H9 (cell line): Measurements from ENCODE around the gene CDH23. TPM values are rescaled to one million over a fixed set of nuclear protein-coding genes. Genes with fewer than 3 reads are reported as not detected.

Source experiments
- DNase-seq: peaks from one replicate; pipeline ENCODE4 v3.0.0-alpha.2; 2017
- H2AFZ ChIP-seq: one replicate; pipeline ENCODE4 v1.6.1; 2013; ENCODE audit warnings: mild to moderate bottlenecking, low read length, control low read depth, moderate library complexity
- H2AK5ac ChIP-seq: 2 replicates; pipeline ENCODE4 v1.6.1; 2013; ENCODE audit warnings: low read length, control low read depth, mixed read lengths; ENCODE audit not compliant: insufficient read length
- H2BK120ac ChIP-seq: one replicate; pipeline ENCODE4 v1.6.1; 2013; ENCODE audit warnings: low read depth, mild to moderate bottlenecking, low read length, control low read depth, inconsistent platforms; ENCODE audit not compliant: poor library complexity, severe bottlenecking
- H2BK12ac ChIP-seq: 2 replicates; pipeline ENCODE4 v1.6.1; 2013; ENCODE audit warnings: low read length, control low read depth, mixed read lengths, low read depth; ENCODE audit not compliant: insufficient read length
- H2BK15ac ChIP-seq: 2 replicates; pipeline ENCODE4 v1.6.1; 2013; ENCODE audit warnings: low read depth, low read length, control low read depth
- H2BK20ac ChIP-seq: one replicate; pipeline ENCODE4 v1.6.1; 2013; ENCODE audit warnings: low read depth, mild to moderate bottlenecking, low read length, control low read depth, inconsistent platforms; ENCODE audit not compliant: poor library complexity, severe bottlenecking
- H2BK5ac ChIP-seq: 2 replicates; pipeline ENCODE4 v1.6.1; 2013; ENCODE audit warnings: low read length, control low read depth, mixed read lengths; ENCODE audit not compliant: insufficient read length
- H3K14ac ChIP-seq: 2 replicates; pipeline ENCODE4 v1.6.1; 2013; ENCODE audit warnings: low read length, control low read depth; ENCODE audit not compliant: insufficient read depth
- H3K18ac ChIP-seq: 2 replicates; pipeline ENCODE4 v1.6.1; 2013; ENCODE audit warnings: low read depth, mild to moderate bottlenecking, mixed read lengths, low read length, control low read depth; ENCODE audit not compliant: insufficient read length
- H3K23ac ChIP-seq: 2 replicates; pipeline ENCODE4 v1.6.1; 2013; ENCODE audit warnings: low read length, control low read depth, mixed read lengths, low read depth; ENCODE audit not compliant: insufficient read length
- H3K23me2 ChIP-seq: 2 replicates; pipeline ENCODE4 v1.6.1; 2013; ENCODE audit warnings: low read depth, mild to moderate bottlenecking, mixed read lengths, low read length, control low read depth; ENCODE audit not compliant: insufficient read length, poor library complexity, severe bottlenecking
- H3K27ac ChIP-seq: 2 replicates; pipeline ENCODE4 v1.5.1; 2013; ENCODE audit warnings: low read length, control low read depth, mixed read lengths, low read depth; ENCODE audit not compliant: insufficient read length
- H3K27me3 ChIP-seq: 2 replicates; pipeline ENCODE4 v1.6.1; 2013; ENCODE audit warnings: low read length, control low read depth, inconsistent platforms; ENCODE audit not compliant: insufficient read depth
- H3K4ac ChIP-seq: 2 replicates; pipeline ENCODE4 v1.6.1; 2013; ENCODE audit warnings: low read depth, mild to moderate bottlenecking, control low read depth, inconsistent platforms, low read length, moderate library complexity
- H3K4me1 ChIP-seq: 2 replicates; pipeline ENCODE4 v1.6.1; 2013; ENCODE audit warnings: low read length, control low read depth, inconsistent platforms; ENCODE audit not compliant: insufficient read depth
- H3K4me2 ChIP-seq: 2 replicates; pipeline ENCODE4 v1.6.1; 2013; ENCODE audit warnings: low read length, control low read depth, mixed read lengths; ENCODE audit not compliant: insufficient read length, insufficient read depth
- H3K56ac ChIP-seq: 2 replicates; pipeline ENCODE4 v1.6.1; 2013; ENCODE audit warnings: low read depth, mild to moderate bottlenecking, mixed read lengths, low read length, control low read depth; ENCODE audit not compliant: insufficient read length
- H3K79me1 ChIP-seq: 2 replicates; pipeline ENCODE4 v1.6.1; 2013; ENCODE audit warnings: low read depth, mild to moderate bottlenecking, moderate library complexity, low read length, control low read depth, inconsistent platforms; ENCODE audit not compliant: insufficient read depth, poor library complexity, severe bottlenecking
- H3K79me2 ChIP-seq: 2 replicates; pipeline ENCODE4 v1.6.1; 2013; ENCODE audit warnings: low read length, control low read depth, inconsistent platforms; ENCODE audit not compliant: insufficient read depth
- H3K9ac ChIP-seq: 2 replicates; pipeline ENCODE4 v1.6.1; 2013; ENCODE audit warnings: low read length, control low read depth, mixed read lengths; ENCODE audit not compliant: insufficient read length; ENCODE audit errors: extremely low read depth
- H3K9me3 ChIP-seq: one replicate; pipeline ENCODE4 v1.6.1; 2013; ENCODE audit warnings: low read depth, low read length, inconsistent platforms; ENCODE audit not compliant: control insufficient read depth
- H3T11ph ChIP-seq: one replicate; pipeline ENCODE4 v1.6.1; 2013; ENCODE audit warnings: mild to moderate bottlenecking, low read length, control low read depth, inconsistent platforms
- H4K20me1 ChIP-seq: one replicate; pipeline ENCODE4 v1.6.1; 2013; ENCODE audit not compliant: control insufficient read depth, insufficient read length, insufficient read depth
- H4K5ac ChIP-seq: 2 replicates; pipeline ENCODE4 v1.6.1; 2013; ENCODE audit warnings: low read depth, mild to moderate bottlenecking, mixed read lengths, low read length, control low read depth; ENCODE audit not compliant: insufficient read length
- H4K8ac ChIP-seq: replicated peaks from 2 replicates; pipeline ENCODE4 v1.6.1; 2013; ENCODE audit warnings: low read length, control low read depth, mixed read lengths, low read depth; ENCODE audit not compliant: insufficient read length
- H4K91ac ChIP-seq: 2 replicates; pipeline ENCODE4 v1.6.1; 2013; ENCODE audit warnings: low read depth, mild to moderate bottlenecking, moderate library complexity, mixed read lengths, low read length, control low read depth; ENCODE audit not compliant: insufficient read length
- H3K27ac Mint-ChIP-seq, 3 experiments: 2 replicates in 2 of 3; 3 replicates in 1 of 3; pipeline ENCODE4 v1.8.0; 2020 to 2021; ENCODE audit warnings: mixed read lengths in 3 of 3, mild to moderate bottlenecking in 1 of 3, moderate library complexity in 1 of 3
- H3K27me3 Mint-ChIP-seq: 2 replicates; pipeline ENCODE4 v1.8.0; 2021; ENCODE audit warnings: low read depth, mild to moderate bottlenecking, moderate library complexity, mixed read lengths
- H3K36me3 Mint-ChIP-seq, 3 experiments: 2 replicates in 2 of 3; 3 replicates in 1 of 3; pipeline ENCODE4 v1.8.0; 2020 to 2021; ENCODE audit warnings: low read depth in 3 of 3, mixed read lengths in 3 of 3; ENCODE audit not compliant: insufficient read depth in 1 of 3
- H3K4me1 Mint-ChIP-seq, 2 experiments: 2 replicates each; pipeline ENCODE4 v1.8.0; 2020; ENCODE audit warnings: mixed read lengths in 2 of 2
- H3K4me3 Mint-ChIP-seq, 2 experiments: 2 replicates in 1 of 2; 3 replicates in 1 of 2; pipeline ENCODE4 v1.8.0; 2020 to 2021; ENCODE audit warnings: mild to moderate bottlenecking in 2 of 2, mixed read lengths in 2 of 2, moderate library complexity in 1 of 2
- H3K9me3 Mint-ChIP-seq, 2 experiments: 2 replicates in 1 of 2; 3 replicates in 1 of 2; pipeline ENCODE4 v1.8.0; 2020; ENCODE audit warnings: mild to moderate bottlenecking in 2 of 2, mixed read lengths in 2 of 2, moderate library complexity in 1 of 2
- CTCF ChIP-seq: fragments of 200-600 bp; sonication (generic); conservative IDR thresholded peaks from 3 replicates; pipeline ENCODE4 v1.8.0; 2021; ENCODE audit warnings: antibody characterized with exemption, mild to moderate bottlenecking
- WGBS: extraction: QIAGEN DNeasy Blood & Tissue Kit; methylation state at CpG from one replicate; pipeline ENCODE4 v1.1.7; 2013; ENCODE audit warnings: missing lambda C conversion rate, low lambda C conversion rate, mixed read lengths; ENCODE audit not compliant: insufficient read length; ENCODE audit errors: extremely low coverage; 5-methylcytosine and 5-hydroxymethylcytosine counted together
- total RNA-seq: library from RNA; stranded (reverse); gene quantifications from 2 replicates; pipeline ENCODE4 v1.2.1, GENCODE V29; 2021

CDH23 gene
- total RNA-seq, 1 experiment from 2014 or later: 2.1 TPM

DNA sequence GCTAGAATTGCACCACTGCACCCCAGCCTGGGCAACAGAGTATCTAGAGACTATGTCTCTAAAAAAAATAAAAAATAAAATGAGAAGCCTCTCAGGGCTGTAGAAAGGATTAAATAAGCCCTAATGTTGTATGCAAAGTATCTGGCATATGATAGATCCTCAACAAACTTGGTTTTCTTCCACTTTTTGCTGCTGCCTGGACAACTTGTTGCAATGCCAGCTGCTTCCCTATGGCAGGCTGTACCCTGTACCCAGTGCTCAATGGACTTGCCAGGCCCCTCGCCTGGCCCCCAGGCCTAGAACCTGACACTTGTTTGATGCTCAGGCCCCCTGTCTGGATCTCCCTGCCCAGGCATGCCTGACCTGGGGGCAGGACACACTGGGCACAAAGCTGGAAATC is 28.5 kb upstream of the CDH23 start:
- Histone ChIP-seq H3K4ac (no peak overlapping the region), H4K91ac (no peak overlapping the region)

More for the DNA sequence above, 28.5 kb upstream of the CDH23 start:
- Mint-ChIP-seq H3K4me3 (no peak overlapping the region), H3K36me3 (peaks cover 0 to 2% (median 0%) of the 10 kb centered on the region in 3 experiments; a peak in 1 of 7 replicates), H3K27ac (no peak overlapping the region), H3K9me3 (no peaks in the 10 kb centered on the region), H3K4me1 (peaks cover 6 to 11% of the 10 kb centered on the region in 2 experiments), H3K27me3 (peaks cover 2% of the 10 kb centered on the region; the same call in 1 of the 2 replicates)
- Histone ChIP-seq H4K5ac (no peak overlapping the region), H3K14ac (no peak overlapping the region), H2AFZ (no peak overlapping the region), H2BK5ac (no peak overlapping the region), H3K18ac (no peak overlapping the region), H3K9me3 (no peaks in the 10 kb centered on the region), H4K20me1 (no peaks in the 10 kb centered on the region), H2BK12ac (no peak overlapping the region), H3K56ac (no peak overlapping the region), H3K9ac (no peak overlapping the region), H3K23me2 (no peaks in the 10 kb centered on the region), H3K27me3 (no peaks in the 10 kb centered on the region), H2AK5ac (no peak overlapping the region), H2BK120ac (no peak overlapping the region), H3K27ac (no peak overlapping the region), H3K4me1 (no peaks in the 10 kb centered on the region), H2BK20ac (no peak overlapping the region), H2BK15ac (no peak overlapping the region), H3K23ac (no peak overlapping the region), H3K79me2 (no peaks in the 10 kb centered on the region), H3T11ph (no peak overlapping the region), H4K8ac (no peak overlapping the region), H3K4me2 (no peak overlapping the region), H3K79me1 (no peaks in the 10 kb centered on the region)
- DNase-seq: no peak
- no CpG with 5 or more reads among the region's 1 CpG for WGBS
- TF ChIP-seq CTCF: no peak
